ENCODE measurements around the gene TMEM243. TPM values are rescaled to one million over a fixed set of nuclear protein-coding genes. Genes with fewer than 3 reads are reported as not detected.
"Not testable (repeated sequence)": the region's sequence is repeated elsewhere in the genome, so short reads cannot be mapped to it uniquely, and the experiment has no call there.

Gene TMEM243
- total RNA-seq, 1 experiment from 2014 or later = 15.4 TPM

DNA sequence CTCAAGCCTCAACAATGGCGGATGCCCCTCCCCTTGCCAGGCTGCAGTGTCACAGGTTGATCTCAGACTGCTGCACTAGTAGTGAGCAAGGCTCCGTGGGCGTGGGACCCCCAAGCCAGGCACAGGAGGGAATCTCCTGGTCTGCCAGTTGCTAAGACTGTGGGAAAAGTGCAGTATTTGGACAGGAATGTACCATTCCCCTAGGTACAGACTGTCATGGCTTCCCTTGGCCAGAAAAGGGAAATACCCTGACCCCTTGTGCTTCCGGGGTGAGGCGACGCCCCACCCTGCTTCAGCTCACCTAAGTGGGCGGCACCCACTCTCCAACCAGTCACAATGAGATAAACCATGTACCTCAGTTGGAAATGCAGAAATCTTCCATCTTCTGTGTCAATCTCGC lies 44.0 kb upstream of the TMEM243 start:
- no peaks in the 10 kb centered on the region for H3K36me3 ChIP-seq (ENCODE audit: control insufficient read depth, insufficient read depth, low read length)
- no peak overlapping the region for H3K4me3 ChIP-seq (ENCODE audit: low read depth in 2 of 2, low read length in 2 of 2)
- no peaks in the 10 kb centered on the region for H3K4me1 ChIP-seq (ENCODE audit: control insufficient read depth, insufficient read depth, low read length)
- no peak for TF ChIP-seq SIN3A (IDR thresholded peaks at IDR 0.05; ENCODE audit: borderline replicate concordance, insufficient read depth, low read depth, low read length)
- no peak for TF ChIP-seq TCF7L2 (IDR thresholded peaks at IDR 0.05; ENCODE audit: low read depth, low read length)
- no peak for TF ChIP-seq CTCF (IDR thresholded peaks at IDR 0.05)
- TF ChIP-seq, protein P1, sequence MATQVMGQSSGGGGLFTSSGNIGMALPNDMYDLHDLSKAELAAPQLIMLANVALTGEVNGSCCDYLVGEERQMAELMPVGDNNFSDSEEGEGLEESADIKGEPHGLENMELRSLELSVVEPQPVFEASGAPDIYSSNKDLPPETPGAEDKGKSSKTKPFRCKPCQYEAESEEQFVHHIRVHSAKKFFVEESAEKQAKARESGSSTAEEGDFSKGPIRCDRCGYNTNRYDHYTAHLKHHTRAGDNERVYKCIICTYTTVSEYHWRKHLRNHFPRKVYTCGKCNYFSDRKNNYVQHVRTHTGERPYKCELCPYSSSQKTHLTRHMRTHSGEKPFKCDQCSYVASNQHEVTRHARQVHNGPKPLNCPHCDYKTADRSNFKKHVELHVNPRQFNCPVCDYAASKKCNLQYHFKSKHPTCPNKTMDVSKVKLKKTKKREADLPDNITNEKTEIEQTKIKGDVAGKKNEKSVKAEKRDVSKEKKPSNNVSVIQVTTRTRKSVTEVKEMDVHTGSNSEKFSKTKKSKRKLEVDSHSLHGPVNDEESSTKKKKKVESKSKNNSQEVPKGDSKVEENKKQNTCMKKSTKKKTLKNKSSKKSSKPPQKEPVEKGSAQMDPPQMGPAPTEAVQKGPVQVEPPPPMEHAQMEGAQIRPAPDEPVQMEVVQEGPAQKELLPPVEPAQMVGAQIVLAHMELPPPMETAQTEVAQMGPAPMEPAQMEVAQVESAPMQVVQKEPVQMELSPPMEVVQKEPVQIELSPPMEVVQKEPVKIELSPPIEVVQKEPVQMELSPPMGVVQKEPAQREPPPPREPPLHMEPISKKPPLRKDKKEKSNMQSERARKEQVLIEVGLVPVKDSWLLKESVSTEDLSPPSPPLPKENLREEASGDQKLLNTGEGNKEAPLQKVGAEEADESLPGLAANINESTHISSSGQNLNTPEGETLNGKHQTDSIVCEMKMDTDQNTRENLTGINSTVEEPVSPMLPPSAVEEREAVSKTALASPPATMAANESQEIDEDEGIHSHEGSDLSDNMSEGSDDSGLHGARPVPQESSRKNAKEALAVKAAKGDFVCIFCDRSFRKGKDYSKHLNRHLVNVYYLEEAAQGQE (IDR thresholded peaks at IDR 0.05; ENCODE audit: insufficient read depth in 1 of 2, low read depth in 2 of 2, low read length in 1 of 2) = no peak
- no peak for TF ChIP-seq POLR2AphosphoS5 (IDR thresholded peaks at IDR 0.05; ENCODE audit: low read depth, low read length)
- ATAC-seq (no peak), DNase-seq (ENCODE audit: low read depth, low spot score) (no peak)
- in situ Hi-C loops (cut with HindIII; ENCODE audit: low pct_unique_long_range_greater_than_20kb, low sequenced_read_pairs) (no loop called here), intact Hi-C loops (cut with micrococcal nuclease; ENCODE audit: unreplicated experiment) (no loop called here)
- H3K27me3 ChIP-seq (ENCODE audit: control insufficient read depth, insufficient read depth, low read length) = no peaks in the 10 kb centered on the region
- H3K27ac ChIP-seq (ENCODE audit: low read length) = no peak overlapping the region
- ChIA-PET CTCF (no interaction called here), POLR2A (no interaction called here)
- BruUV-seq (replicated peaks) = no TSS peak
- H3K9me3 ChIP-seq (ENCODE audit: control insufficient read depth, insufficient read depth, low read depth, low read length) = no peaks in the 10 kb centered on the region

- Histone ChIP-seq H3K27me3 (ENCODE audit: control insufficient read depth, insufficient read depth, low read length) (peaks cover 8% of the 10 kb centered on the region; the same call in 1 of the 2 replicates), H3K27ac (ENCODE audit: low read length) (no peak overlapping the region), H3K36me3 (ENCODE audit: control insufficient read depth, insufficient read depth, low read length) (no peaks in the 10 kb centered on the region), H3K4me3 (ENCODE audit: low read depth in 2 of 2, low read length in 2 of 2) (no peak overlapping the region), H3K4me1 (ENCODE audit: control insufficient read depth, insufficient read depth, low read length) (no peaks in the 10 kb centered on the region), H3K9me3 (ENCODE audit: control insufficient read depth, insufficient read depth, low read depth, low read length) (no peaks in the 10 kb centered on the region)
- ChIA-PET CTCF (no interaction called here), POLR2A (no interaction called here)
- ATAC-seq (no peak), DNase-seq (ENCODE audit: low read depth, low spot score) (no peak)
- intact Hi-C loops (cut with micrococcal nuclease; ENCODE audit: unreplicated experiment) (no loop called here), in situ Hi-C loops (cut with HindIII; ENCODE audit: low pct_unique_long_range_greater_than_20kb, low sequenced_read_pairs) (no loop called here)
- TF ChIP-seq POLR2AphosphoS5 (IDR thresholded peaks at IDR 0.05; ENCODE audit: low read depth, low read length) (no peak), TCF7L2 (IDR thresholded peaks at IDR 0.05; ENCODE audit: low read depth, low read length) (no peak), SIN3A (IDR thresholded peaks at IDR 0.05; ENCODE audit: borderline replicate concordance, insufficient read depth, low read depth, low read length) (no peak), CTCF (IDR thresholded peaks at IDR 0.05) (no peak)
- TF ChIP-seq, protein P1 (IDR thresholded peaks at IDR 0.05; ENCODE audit: insufficient read depth in 1 of 2, low read depth in 2 of 2, low read length in 1 of 2) = no peak
- no TSS peak for BruUV-seq (replicated peaks)
Measured at GRCh38 chr7:87253589-87254087, 34.1 kb upstream of the TMEM243 start.

DNA sequence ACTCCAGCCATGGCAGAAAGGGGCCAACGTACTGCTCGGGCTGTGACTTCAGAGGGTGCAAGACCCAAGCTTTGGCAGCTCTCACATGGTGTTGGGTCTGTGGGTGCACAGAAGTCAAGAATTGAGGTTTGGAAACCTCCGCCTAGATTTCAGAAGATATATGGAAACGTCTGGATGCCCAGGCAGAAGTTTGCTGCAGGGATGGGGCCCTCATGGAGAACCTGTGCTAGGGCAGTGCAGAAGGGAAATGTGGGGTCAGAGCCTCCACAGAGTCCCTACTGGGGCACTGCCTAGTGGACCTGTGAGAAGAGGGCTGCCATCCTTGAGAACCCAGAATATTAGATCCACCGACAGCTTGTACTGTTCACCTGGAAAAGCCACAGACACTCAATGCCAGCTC lies 26.1 kb upstream of the TMEM243 start:
- CTCF ChIA-PET; POLR2A ChIA-PET; DNase-seq (ENCODE audit: low read depth, low spot score); BruUV-seq (replicated peaks); H3K27me3 ChIP-seq (ENCODE audit: control insufficient read depth, insufficient read depth, low read length); H3K9me3 ChIP-seq (ENCODE audit: control insufficient read depth, insufficient read depth, low read depth, low read length); ATAC-seq; in situ Hi-C loops (cut with HindIII; ENCODE audit: low pct_unique_long_range_greater_than_20kb, low sequenced_read_pairs); H3K27ac ChIP-seq (ENCODE audit: low read length); H3K4me1 ChIP-seq (ENCODE audit: control insufficient read depth, insufficient read depth, low read length); H3K4me3 ChIP-seq (ENCODE audit: low read depth in 2 of 2, low read length in 2 of 2); intact Hi-C loops (cut with micrococcal nuclease; ENCODE audit: unreplicated experiment); H3K36me3 ChIP-seq (ENCODE audit: control insufficient read depth, insufficient read depth, low read length): not testable (repeated sequence)
